ENCODE results near the gene SERTAD4.

SERTAD4 gene

DNA sequence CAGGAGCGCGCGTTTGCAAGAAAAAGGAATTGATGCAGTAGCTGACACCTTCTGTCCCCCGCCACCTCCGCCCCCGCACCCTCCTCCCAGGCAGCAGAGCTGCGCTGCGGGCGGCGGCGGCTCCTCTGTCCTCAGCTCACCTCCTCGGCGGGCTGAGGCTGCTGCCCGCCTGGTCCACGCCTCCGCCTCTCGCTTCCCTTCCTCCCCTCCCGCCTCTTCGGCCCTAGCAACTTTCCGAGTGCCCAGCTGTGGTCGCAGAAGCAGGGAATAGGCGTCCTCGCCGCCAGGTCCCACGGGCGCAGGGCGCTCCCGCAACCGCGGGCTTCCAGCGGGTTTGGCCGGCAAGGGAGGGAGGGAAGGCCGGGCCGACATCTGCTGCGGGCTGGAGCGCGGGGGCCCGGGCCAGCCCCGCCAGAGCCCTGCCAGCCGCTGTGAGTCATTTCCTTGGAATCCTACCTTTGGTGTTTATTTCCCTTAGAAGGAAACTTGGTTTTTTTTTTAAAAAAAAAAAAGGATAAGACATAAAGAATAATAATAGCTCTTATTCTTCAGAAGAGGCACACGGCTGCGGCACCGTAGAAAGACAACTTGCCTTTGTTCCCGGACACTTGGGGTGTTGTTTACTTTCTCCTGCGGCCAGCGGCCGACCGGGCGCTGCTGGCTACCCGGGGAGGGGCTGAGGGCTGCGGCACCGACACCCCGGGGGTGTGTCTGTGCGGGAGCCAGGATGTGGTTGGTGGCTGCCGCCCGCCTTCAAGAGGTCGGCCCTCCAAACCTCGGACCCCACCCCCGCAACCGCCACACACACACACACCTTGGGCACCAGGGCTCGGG, 1.1 kb downstream of the SERTAD4 start:
- DNase-seq, result peak in 1 of 2 donors; percentile 25

DNA sequence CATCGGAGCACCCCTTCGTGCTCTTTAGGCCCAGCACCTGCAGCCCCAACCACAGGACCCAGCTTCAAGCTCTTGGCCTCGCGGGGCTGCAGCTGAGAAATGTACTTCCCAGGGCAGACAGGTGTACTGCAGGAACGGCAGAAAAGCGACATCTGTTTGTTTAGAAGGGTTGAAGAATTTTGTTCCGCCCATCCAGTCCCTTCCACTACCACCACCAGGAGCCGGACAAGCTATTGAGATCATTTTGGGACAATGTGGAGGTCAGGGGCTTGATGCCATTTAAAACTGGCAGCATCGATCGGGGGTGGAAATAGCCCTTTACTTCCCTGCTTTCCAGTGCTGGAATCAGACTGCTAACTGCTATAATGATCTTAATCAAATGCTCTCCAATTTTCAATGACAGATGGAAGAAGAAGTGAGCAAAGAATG, 1.7 kb downstream of the SERTAD4 start:
- DNase-seq, result no peak

DNA sequence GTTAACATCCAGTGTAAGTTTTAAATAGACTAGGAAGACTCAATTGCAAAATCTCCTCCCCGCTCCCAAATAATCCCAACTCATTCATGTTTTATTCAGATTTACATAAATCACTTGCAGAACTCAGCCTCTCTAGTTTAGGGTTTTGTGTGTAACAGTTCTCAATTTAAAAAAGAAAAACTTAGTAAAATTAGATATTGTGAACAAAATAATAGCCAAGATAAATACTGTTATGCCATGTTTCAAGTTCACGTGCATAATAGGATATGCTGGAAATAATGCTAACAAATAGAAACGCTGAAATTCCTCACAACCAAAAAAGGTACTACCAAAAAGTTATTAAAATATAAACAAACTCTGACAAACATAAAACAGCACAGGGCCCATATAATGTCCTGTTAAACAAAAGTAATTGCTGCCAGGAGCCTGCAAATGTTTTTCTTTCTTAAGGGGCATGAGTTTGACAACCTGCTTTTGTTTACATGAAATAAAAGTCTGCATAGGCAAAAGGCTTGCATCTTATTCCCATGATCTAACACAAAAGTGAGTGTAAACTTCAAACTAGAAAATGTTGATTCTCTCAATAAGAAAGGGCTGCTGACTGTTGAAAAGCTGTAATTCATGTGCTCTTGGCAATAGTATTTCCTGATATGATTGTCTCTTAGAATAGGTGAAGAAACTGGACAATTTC, 2.9 kb downstream of the SERTAD4 start:
- no peak for DNase-seq

DNA sequence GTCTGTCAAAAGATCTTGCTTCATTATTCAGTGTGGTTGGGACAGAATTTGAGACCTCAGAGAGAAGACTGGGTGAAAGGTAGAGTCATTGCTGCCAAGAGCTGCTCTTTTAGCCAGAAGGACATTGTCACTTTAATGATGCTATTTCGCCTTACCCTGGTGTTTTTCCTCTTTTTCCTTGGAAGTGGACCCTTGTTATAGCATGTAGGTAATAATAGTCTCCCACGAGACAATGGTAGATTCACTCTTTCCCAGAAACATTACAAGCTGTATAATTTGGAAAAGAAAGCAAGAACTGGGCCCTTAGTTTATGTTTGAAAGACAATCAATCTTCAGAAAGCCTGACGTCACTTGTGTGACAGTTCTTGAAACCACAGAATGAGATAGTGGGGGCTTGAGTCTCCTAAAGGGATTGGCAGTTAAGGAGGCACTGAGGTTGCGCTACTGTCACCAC, 3.8 kb downstream of the SERTAD4 start:
- no peak for DNase-seq

DNA sequence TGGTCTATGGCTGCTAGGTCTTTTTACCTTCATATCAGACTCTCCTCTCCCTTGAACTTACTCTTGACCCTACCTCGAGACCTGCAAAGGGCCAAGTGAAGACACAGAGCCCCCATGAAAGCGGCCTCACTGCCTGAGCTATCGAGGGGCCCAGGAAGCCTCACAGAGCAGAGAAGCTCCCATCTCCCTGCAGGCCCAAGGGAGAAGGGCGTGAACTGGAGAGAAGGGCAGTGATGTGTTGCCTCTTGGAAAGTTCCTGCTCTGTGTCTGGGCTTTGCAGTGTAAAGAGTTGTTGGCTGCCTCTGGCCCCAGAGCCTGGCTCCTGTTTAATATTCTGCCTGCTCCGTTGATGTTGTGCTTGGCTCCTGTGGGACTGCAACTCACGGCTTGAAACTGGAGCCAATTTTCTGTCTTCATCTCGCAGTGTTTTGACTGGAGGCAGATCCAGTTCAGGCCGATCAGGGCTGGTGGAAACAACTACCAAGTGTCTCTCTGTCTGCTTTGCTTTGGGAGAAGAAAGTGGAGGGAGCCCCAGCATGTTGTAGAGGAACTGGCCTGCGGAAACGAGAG, 4.3 kb downstream of the SERTAD4 start:
- no peak for DNase-seq

DNA sequence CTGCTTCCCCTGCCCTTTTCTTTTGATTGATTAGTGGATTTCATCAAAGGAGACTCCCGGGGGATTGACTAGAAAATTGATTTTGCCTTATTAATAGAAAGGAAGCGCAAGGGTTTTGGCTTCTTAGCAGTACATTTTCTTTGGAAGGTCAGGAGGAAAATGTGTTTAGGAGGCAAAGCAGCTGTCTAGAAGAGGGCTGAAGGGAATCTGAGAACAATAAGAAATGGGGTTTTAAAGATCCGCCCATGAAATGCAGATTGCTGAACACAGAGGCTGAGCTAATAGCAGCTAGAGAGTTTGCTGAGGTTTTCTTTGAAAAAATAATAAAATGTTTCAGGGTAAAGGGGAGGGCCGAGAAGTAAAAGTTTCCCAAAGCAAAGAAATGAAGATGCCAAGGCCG, 4.9 kb downstream of the SERTAD4 start:
- DNase-seq, result no peak

DNA sequence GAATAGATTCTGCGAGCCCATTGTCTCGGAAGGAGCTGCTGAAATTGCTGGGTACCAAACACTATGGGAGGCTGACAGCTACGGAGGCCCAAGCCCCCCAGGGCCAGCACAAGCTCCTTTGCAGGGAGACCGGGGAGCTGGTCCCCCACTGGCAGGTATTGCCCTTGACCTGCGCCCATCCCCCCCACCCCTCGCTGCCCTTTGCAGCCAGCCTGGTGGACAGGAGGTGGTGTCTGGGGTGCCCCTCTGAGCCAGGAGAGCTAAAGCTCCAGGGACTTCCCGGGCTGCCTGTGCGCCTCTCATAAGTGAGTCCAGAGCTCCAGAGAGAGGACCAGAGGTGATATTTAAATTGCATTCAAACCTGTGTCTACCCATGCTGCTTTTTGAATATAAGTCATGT, 5.4 kb downstream of the SERTAD4 start:
- DNase-seq, result no peak

DNA sequence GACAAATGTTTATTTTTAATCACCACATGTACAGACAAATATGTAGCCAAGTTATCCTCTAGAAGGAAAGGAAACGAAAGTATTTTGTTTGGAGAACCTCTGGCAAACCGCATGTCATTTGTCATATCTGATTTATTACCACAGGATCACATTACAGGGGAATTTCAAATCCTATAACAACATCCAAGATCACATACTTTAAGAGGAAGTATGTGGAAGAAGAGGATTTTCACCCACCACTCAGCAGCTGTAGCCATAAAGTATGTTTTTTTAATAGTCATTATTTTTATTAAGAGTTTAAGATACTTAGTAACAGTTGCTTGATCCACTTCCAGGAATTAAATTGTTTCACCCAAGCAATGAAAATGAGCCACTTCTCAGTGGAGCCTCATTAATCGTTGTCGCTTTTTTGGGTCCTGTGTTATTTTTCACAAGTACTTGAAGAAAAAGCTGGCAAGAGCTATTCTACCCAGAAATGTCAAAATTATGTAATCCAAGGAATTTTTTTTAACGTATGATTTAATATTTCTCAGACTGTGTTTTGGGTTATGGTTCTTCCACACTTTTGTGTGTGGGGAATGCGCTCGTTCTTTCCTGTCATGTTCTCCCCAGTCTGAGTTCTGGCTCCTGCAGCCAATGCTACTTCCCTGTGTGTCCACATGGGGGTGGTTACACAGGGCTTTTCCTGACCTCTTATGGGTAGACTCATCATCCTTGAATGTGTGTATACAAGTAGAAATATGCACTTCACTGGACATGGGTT, 6.9 kb downstream of the SERTAD4 start:
- DNase-seq, result no peak

DNA sequence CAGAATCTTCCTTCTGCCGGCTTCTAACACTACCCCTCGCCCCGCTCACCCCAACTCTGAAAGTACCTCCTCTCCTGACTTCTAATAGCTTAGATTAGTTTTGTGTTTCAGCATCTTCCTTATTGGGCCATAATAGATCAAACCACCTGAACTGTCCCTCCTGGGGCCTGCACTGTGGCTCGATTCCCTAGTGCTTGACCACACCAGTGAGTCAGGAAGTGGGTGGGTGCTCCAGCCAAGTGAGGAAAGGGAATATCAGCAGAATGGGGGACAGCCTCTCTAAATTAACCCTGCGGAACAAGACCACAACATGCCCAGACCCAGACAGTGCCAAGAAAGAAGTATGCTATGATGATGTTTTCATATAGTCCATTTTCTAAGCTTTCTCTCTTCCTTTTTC, 8.5 kb downstream of the SERTAD4 start:
- no peak for DNase-seq

DNA sequence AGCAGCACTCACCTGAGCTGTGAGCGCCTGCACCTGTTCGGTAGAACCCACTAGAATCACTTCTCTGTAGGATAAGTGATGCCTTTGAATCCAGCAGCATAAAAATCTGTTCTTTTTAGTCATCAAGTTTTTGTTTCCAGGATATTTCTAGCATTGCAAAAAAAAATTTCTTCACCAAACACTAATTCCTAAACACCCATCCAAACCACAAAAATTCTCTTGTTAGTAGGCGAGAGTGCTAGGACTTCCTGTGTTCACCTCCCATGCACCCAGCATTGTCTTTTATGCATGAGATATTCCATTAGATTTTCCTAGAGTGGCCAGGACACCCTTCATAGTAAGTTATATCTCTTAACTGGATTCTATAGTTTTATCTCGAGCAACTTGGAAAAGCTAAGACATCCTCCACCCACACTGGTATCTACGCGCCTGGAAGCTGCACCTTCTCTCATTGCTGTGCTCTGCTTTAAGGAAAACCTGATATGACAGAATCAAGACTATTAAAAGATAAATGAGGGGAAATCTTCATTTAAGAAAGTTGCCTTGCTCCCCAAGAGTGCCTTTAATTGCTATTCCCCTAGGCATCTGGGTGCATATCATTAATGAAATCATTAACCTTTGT, 12.3 kb downstream of the SERTAD4 start:
- DNase-seq, result no peak

DNA sequence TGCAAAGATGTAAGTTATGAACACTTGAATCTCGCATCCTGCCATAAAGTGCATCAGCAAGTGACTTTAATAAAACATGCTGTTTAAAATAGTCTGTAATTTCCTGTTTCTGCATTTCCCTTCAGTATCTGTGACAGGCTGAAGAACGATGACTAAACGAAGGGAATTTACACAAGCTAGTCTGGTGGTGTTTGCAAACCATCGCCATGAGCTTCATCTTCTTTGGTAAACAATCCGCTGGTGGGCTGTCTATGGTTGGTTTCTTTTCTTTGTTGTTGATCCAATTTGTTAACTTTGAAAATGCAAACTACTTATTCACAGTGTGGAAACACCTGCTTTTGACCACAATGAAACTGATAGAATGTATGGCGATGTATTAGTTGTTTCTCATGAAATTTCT, 13.9 kb downstream of the SERTAD4 start:
- DNase-seq, result no peak

DNA sequence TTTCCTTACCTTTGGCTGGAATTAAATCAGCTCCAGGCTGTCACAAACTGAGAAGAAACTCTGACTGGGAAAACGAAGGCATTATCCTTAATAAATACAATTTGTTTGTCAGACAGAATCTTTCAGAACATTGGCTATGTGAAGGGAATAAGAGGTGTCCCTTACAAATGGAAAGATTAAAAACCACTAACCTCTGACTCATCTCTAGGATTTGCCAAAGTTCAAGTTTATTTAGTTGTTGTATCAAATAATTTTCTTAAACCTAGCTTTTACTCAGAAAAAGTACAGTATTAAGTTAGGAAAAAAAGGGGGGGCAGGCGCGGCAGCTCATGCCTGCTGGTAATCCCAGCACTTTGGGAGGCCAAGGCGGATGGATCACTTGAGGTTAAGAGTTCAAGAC, 15.7 kb downstream of the SERTAD4 start:
- DNase-seq, result no peak

DNA sequence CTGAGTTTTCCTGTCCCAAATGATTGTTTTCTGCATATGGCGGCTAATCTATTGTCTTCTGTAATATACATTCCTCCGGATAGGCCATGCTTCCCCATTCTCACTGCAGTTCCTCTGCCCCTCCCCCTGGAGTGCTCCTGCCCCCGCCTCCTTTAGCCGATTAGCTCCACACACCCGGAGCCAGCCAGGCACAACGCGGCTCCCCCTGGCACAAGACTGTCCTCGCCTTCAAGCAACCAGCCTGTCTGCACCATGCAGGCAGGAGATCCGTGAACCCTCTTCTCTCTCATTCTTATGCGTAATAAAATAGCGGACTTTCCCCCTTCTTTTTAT, 18.0 kb downstream of the SERTAD4 start:
- DNase-seq, result no peak

DNA sequence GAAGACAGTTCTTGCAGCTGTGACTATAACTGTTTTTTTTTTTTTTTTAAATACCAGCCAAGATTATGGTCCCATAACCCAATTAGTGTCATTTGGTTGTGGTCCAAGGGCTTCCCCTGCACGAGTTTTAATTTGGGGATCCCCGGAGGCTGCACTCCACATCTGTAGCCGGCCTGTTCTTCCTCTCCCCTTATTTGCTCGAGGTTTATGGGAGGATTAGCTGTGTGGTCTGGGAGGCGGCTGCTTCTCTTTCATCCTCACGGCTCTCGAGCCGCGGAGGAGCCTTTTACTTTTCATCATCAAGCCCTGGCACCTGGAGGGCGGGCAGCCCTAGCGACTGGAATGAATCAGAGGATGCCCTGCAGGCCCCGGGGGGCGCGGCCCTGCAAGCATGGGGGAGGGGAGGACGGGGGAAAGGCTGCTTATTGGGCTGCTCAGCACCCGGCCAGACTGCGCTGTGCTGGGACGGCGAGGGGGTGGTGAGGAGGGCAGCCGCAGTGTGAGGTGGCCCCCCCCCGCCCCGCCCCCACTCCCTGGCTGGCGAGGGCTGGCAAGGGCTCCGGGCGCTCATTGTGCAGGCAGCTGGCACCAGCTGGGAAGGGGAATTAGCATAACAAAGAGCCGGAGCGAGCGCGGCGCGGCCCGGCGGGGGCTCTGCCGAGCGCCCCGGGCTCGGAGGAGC, 18.5 kb downstream of the SERTAD4 start:
- no peak for DNase-seq

DNA sequence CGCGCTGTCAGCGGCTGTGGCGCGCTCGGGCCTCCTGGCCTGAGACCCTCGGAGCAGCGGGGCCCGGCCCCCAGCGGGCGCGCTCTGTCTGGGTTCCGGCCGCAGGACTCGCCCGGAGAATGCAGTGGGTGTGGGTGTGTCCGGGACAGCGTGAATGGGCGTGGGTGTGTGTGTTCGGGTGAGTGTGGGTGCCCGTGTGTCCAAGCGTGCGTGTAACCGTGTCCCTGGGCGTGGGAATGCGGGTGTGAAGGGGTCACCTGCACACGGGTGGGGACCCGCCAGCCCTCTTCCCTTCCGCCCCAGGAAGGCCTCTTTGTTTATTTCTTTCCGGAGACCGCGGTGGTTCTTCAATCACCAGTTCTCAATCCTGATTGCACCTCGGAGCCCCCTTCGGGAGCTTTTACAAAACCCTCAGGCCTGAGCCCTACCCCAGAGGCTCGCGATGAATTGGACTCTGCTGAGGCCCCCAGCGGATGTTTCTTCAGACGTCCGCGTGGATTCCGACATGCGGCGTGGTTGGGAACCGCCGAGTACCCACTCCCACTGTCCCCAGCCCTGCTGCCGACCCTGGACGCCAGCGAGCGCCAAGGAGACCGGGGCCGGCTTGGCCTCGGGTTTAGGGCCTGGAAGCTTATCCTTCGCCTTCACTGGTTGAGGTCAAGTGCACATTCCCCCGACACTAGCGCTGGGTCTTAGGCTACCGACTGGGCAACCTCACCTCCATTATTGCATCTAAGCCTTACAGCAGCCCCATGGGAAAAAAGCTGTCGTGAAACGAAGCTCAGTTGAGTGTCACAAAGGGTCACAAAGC, 19.3 kb downstream of the SERTAD4 start:
- DNase-seq, result no peak

DNA sequence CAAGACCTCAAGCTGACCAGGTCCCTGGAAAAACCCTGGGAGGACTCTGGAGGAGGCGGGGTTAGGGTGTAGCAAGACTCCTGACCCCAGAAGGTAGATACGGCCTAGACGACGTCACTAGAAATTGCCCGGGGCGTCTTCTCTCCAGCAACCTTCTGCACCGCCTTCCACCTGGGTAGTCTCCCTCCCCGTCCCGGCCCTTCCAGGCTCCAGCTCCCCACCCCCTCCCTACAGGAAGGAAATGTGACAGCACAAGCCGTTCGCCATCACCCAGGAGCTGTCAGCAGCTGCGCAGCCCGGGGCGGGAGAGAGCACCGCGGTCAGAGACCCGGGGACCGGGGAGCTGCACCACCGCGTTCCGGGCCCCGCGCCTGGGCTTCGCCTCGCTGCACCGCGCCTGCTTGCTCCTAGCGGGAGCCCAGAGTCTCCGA, 20.0 kb downstream of the SERTAD4 start:
- no peak for DNase-seq

DNA sequence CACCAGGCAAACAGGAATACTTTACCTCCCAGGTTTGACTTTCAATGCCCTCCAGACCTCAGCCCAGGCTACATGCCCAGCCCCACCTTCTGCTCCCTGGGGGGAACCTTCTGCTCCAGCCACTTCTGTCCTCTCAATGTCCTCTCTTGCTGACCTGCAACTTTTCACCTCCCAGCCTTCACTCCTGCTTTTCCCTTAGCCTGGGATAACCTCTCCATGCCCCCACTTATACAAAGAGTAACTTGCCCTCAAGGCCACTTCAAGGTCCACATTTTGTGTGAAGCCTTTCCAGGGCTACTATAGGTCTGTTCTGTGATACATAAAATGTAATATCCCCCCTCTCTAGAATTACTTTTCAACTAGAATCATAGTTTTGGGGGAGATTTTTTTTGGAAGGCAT, 21.7 kb downstream of the SERTAD4 start:
- no peak for DNase-seq

DNA sequence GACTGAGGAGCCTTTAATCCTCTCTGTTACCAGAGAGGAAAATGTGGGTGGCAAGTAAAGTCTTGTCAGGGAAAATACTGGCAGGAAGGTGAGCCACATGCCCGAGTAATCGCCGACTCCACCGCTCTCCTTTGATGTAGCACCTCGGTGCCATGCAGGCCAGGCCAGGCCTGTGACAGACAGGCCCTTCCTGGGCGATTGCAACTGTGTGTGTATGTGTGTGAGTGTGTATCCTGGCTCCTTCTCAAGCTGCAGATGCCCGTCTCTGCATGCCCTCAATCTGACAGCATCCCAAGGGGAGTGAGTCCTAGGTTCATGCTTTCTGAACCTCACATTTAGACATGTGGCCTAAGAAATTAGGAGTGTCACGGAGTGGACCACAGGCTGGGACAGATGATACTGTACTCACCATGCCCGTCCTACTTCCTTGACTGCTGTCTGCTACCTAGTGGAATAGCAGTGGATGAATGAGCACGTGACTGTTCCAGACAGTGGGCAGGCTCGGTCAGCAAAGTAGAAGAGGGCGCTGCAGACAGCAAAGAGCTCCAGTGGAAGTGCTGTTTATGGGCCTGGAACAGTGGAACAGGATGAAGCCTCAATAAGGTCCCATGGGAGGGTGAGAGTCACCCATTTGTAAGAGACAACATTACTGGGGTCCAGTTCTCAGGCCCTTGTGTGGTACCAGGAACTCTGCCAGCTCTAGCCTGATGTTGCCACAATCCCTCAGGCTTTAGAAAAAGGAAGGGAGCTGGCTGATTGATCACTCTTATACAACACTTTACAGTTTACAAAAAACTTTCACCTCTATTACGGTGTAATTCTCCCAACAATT, 25.3 kb downstream of the SERTAD4 start:
- DNase-seq, result no peak

DNA sequence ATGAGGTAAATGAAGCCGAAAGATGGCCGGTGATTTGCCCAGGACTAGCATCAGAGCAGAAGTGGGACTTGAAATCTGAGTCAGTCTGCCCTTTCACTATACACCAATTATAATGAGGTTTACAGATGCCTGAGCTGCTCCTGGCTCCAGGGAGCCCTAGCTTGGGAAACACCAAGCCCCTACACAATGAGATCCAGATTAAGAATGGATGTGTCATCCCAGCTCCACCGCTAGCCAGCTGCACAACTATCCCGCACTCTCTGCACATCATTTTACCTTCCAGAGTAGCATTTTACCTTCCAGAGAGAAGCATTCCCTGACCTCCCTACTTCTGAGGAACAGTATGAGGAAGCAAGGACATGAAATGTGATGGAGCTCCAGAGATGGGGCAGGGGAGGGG, 27.0 kb downstream of the SERTAD4 start:
- no peak for DNase-seq

DNA sequence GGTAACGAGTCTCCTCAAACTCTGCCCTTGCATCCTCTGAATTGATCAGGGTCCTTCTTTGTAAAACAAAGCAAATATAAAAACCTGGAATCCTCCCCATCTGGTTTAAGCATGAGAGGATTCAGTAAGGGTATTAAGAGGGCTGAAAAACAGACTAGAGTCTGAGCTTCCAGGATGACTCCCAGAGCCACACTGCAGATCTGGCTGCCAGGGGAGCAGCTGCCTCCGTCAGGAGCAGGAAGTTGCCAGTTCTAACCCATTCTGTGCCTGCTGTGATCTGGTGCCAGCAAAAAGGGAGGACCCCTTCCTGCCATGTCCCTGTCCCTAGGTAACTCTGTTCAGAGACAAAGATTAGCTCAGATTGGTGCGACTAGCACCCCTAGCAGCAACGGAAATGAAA, 27.5 kb downstream of the SERTAD4 start:
- no peak for DNase-seq
